ENCODE data around the gene IFITM5.

IFITM5 gene

GRCh38 chr11:297586-298405 lies 1.5 kb downstream of the IFITM5 start:
- Histone ChIP-seq H3K27me3 (ENCODE audit: insufficient read depth, low read length) (no peaks in the 10 kb centered on the region), H3K9me3 (ENCODE audit: insufficient read depth, low read depth, low read length) (no peaks in the 10 kb centered on the region), H3K36me3 (ENCODE audit: insufficient read depth, low read length) (peaks cover 22% of the 10 kb centered on the region), H3K27ac (ENCODE audit: low read depth, low read length) (no peak overlapping the region), H3K4me1 (ENCODE audit: insufficient read depth, low read length) (peaks cover 9% of the 10 kb centered on the region), H3K9ac (ENCODE audit: low read depth, low read length) (no peak overlapping the region), H3K4me3 (ENCODE audit: low read length) (no peak overlapping the region)
- 88% methylated on average over 26 of the region's 26 CpGs for WGBS

GRCh38 chr11:297051-297585 lies 2.2 kb downstream of the IFITM5 start:
- WGBS, result 93% methylated on average over 13 of the region's 13 CpGs
- no peaks in the 10 kb centered on the region for H3K27me3 ChIP-seq (ENCODE audit: insufficient read depth, low read length)
- no peak overlapping the region for H3K27ac ChIP-seq (ENCODE audit: low read depth, low read length)
- H3K4me3 ChIP-seq (ENCODE audit: low read length), result no peak overlapping the region
- H3K9me3 ChIP-seq (ENCODE audit: insufficient read depth, low read depth, low read length), result no peaks in the 10 kb centered on the region
- no peak overlapping the region for H3K9ac ChIP-seq (ENCODE audit: low read depth, low read length)
- H3K36me3 ChIP-seq (ENCODE audit: insufficient read depth, low read length), result peaks cover 28% of the 10 kb centered on the region
- peaks cover 9% of the 10 kb centered on the region for H3K4me1 ChIP-seq (ENCODE audit: insufficient read depth, low read length)

- no peak overlapping the region for H3K9ac ChIP-seq (ENCODE audit: low read depth, low read length)
- no peaks in the 10 kb centered on the region for H3K27me3 ChIP-seq (ENCODE audit: insufficient read depth, low read length)
- no peaks in the 10 kb centered on the region for H3K9me3 ChIP-seq (ENCODE audit: insufficient read depth, low read depth, low read length)
- H3K4me1 ChIP-seq (ENCODE audit: insufficient read depth, low read length), result peaks cover 10% of the 10 kb centered on the region
- H3K27ac ChIP-seq (ENCODE audit: low read depth, low read length), result no peak overlapping the region
- peaks cover 28% of the 10 kb centered on the region for H3K36me3 ChIP-seq (ENCODE audit: insufficient read depth, low read length)
- 89% methylated on average over 35 of the region's 35 CpGs for WGBS
- no peak overlapping the region for H3K4me3 ChIP-seq (ENCODE audit: low read length)
Measured at GRCh38 chr11:296171-297050, 2.9 kb downstream of the IFITM5 start.

GRCh38 chr11:295351-296170 lies 3.8 kb downstream of the IFITM5 start:
- H3K9me3 ChIP-seq (ENCODE audit: insufficient read depth, low read depth, low read length), result no peaks in the 10 kb centered on the region
- H3K4me1 ChIP-seq (ENCODE audit: insufficient read depth, low read length), result peaks cover 15% of the 10 kb centered on the region
- H3K27ac ChIP-seq (ENCODE audit: low read depth, low read length), result no peak overlapping the region
- H3K27me3 ChIP-seq (ENCODE audit: insufficient read depth, low read length), result no peaks in the 10 kb centered on the region
- peaks cover 29% of the 10 kb centered on the region for H3K36me3 ChIP-seq (ENCODE audit: insufficient read depth, low read length)
- no peak overlapping the region for H3K9ac ChIP-seq (ENCODE audit: low read depth, low read length)
- 91% methylated on average over 26 of the region's 26 CpGs for WGBS
- no peak overlapping the region for H3K4me3 ChIP-seq (ENCODE audit: low read length)

- no peak overlapping the region for H3K4me3 ChIP-seq (ENCODE audit: low read length)
- WGBS, result 96% methylated on average over 16 of the region's 16 CpGs
- H3K27me3 ChIP-seq (ENCODE audit: insufficient read depth, low read length), result no peaks in the 10 kb centered on the region
- peaks cover 33% of the 10 kb centered on the region for H3K36me3 ChIP-seq (ENCODE audit: insufficient read depth, low read length)
- no peaks in the 10 kb centered on the region for H3K9me3 ChIP-seq (ENCODE audit: insufficient read depth, low read depth, low read length)
- H3K27ac ChIP-seq (ENCODE audit: low read depth, low read length), result no peak overlapping the region
- peaks cover 12% of the 10 kb centered on the region for H3K4me1 ChIP-seq (ENCODE audit: insufficient read depth, low read length)
- no peak overlapping the region for H3K9ac ChIP-seq (ENCODE audit: low read depth, low read length)
Measured at GRCh38 chr11:294780-295179, 4.5 kb downstream of the IFITM5 start.

GRCh38 chr11:293852-294661 lies 5.3 kb downstream of the IFITM5 start:
- Histone ChIP-seq H3K9me3 (ENCODE audit: insufficient read depth, low read depth, low read length) (no peaks in the 10 kb centered on the region), H3K36me3 (ENCODE audit: insufficient read depth, low read length) (peaks cover 33% of the 10 kb centered on the region), H3K9ac (ENCODE audit: low read depth, low read length) (no peak overlapping the region), H3K27me3 (ENCODE audit: insufficient read depth, low read length) (no peaks in the 10 kb centered on the region), H3K4me3 (ENCODE audit: low read length) (no peak overlapping the region), H3K27ac (ENCODE audit: low read depth, low read length) (no peak overlapping the region), H3K4me1 (ENCODE audit: insufficient read depth, low read length) (peaks cover 16% of the 10 kb centered on the region)
- WGBS, result 95% methylated on average over 27 of the region's 27 CpGs

- Histone ChIP-seq H3K9me3 (ENCODE audit: insufficient read depth, low read depth, low read length) (no peaks in the 10 kb centered on the region), H3K4me1 (ENCODE audit: insufficient read depth, low read length) (peaks cover 16% of the 10 kb centered on the region), H3K9ac (ENCODE audit: low read depth, low read length) (no peak overlapping the region), H3K36me3 (ENCODE audit: insufficient read depth, low read length) (peaks cover 33% of the 10 kb centered on the region), H3K4me3 (ENCODE audit: low read length) (no peak overlapping the region), H3K27ac (ENCODE audit: low read depth, low read length) (no peak overlapping the region), H3K27me3 (ENCODE audit: insufficient read depth, low read length) (peaks cover 3% of the 10 kb centered on the region)
- 93% methylated on average over 16 of the region's 18 CpGs for WGBS
Measured at GRCh38 chr11:293271-293851, 6.0 kb downstream of the IFITM5 start.

GRCh38 chr11:292211-293121 lies 6.9 kb downstream of the IFITM5 start:
- Histone ChIP-seq H3K9me3 (ENCODE audit: insufficient read depth, low read depth, low read length) (no peaks in the 10 kb centered on the region), H3K4me1 (ENCODE audit: insufficient read depth, low read length) (peaks cover 20% of the 10 kb centered on the region), H3K27me3 (ENCODE audit: insufficient read depth, low read length) (peaks cover 12% of the 10 kb centered on the region), H3K27ac (ENCODE audit: low read depth, low read length) (no peak overlapping the region), H3K9ac (ENCODE audit: low read depth, low read length) (no peak overlapping the region), H3K36me3 (ENCODE audit: insufficient read depth, low read length) (peaks cover 33% of the 10 kb centered on the region), H3K4me3 (ENCODE audit: low read length) (no peak overlapping the region)
- 93% methylated on average over 29 of the region's 29 CpGs for WGBS
